HG03571 (cell line): ENCODE data around the gene SDF4.

Source experiments
- ATAC-seq: cut with Tn5 transposase; IDR thresholded peaks from one replicate; pipeline ENCODE4 v1.9.1; 2021; ENCODE audit not compliant: unreplicated experiment

The SDF4 gene

DNA sequence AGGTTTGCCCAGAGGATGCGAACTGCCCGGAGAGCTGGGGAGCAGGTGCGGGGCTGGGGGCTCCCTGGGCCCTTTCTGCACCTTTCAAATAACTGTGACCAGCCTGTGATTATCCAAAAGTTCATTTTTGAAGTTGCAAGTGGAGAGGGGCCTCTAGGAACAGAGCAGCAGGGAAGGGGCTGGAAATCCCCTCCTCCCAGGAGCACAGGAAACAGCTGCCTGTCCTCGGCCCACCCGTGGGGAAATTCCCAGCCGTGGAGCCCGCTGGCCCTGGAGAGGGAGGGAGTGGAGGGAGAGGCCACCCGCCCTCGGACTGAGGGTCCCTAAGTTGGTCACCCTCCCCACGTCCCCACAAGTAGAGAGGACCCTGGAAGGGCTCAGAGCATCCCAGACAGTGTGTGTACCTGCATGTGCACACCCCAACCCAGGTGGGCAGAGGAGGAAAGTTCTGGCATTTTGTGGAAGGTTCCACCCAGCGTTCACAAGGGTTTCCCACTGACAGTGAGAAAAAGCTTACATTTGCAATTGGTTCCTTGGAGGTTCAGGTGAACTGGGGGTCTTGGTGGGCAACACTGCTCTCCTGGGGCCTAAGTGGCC lies 16.6 kb downstream of the SDF4 start:
- ATAC-seq, result no peak

DNA sequence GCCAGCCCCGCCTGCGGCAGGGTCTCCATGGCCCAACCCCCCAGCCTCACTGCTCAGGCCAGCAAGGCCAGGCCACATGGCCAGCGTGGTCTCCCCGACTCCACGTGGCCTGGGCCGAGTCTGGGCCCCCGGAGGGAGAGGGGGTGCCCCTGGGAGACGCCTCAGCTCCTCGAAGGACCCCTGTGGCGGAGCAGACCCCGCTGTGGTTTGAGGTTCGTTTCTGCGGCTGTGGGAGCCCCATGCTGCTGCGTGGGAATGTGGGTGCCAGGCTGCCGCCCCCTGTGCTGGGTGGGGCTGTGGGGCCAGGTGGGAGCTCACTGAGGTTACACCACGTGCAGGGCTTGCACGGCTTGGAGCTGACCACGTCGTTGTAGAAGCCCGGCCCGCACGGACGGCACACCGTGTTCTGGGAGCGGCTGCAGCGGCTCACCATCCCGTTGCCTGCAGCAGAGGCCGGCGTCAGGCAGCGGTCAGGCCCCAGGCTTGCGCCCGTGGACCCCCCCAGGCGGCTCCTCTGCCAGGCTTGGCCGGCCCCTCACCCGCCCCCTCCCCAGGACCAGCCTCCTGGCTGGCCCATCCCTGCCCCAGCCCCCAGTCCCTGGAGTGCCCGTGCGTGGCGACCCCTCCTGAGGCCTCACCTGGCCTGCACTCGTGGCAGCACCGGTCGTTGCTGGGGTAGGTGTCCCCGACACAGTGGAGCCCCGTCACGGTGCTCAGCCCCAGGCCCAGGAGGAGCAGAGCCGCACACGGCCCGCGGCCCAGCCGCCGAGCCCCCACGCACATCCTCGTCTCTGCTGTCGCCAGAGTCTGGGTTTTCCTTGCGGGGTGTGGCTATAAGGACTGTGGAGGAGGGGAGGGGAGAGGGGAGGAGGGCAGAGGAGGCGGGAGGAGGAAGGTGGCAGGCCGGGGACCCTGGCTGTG lies 18.2 kb downstream of the SDF4 start, which contains the start of gene TNFRSF4:
TNFRSF4 (minus strand) TSS at position 809 of the 921 bp plus-strand sequence; CDS start at position 783, 26 bp downstream.
- no peak for ATAC-seq

DNA sequence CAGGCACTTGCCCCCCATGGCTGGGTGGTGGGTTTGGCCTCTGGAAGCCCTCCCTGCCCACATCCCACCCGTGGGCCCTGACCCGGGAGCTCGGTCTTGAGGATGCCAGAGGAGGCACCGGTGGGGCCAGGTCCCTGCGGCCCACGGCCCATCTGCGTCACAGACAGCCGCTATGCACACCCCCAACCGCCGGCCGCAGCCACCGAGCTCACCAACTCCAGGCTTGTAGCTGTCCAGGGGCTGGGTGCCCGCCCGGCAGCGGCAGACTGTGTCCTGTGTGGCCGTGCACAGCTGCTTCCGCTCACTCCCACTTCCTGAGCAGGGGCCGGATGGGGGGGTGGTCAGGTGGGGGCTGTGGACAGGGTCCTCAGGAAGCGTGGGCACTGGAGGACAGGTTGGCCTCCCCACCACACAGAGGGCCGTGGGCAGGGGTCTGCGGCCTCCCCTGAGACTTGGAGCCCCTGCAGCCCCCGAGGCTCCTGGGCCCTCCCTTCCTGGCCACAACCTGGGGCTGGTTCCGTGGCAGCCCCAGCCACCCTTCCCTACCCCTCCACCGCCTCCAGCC lies 18.9 kb downstream of the SDF4 start:
- ATAC-seq, result no peak

DNA sequence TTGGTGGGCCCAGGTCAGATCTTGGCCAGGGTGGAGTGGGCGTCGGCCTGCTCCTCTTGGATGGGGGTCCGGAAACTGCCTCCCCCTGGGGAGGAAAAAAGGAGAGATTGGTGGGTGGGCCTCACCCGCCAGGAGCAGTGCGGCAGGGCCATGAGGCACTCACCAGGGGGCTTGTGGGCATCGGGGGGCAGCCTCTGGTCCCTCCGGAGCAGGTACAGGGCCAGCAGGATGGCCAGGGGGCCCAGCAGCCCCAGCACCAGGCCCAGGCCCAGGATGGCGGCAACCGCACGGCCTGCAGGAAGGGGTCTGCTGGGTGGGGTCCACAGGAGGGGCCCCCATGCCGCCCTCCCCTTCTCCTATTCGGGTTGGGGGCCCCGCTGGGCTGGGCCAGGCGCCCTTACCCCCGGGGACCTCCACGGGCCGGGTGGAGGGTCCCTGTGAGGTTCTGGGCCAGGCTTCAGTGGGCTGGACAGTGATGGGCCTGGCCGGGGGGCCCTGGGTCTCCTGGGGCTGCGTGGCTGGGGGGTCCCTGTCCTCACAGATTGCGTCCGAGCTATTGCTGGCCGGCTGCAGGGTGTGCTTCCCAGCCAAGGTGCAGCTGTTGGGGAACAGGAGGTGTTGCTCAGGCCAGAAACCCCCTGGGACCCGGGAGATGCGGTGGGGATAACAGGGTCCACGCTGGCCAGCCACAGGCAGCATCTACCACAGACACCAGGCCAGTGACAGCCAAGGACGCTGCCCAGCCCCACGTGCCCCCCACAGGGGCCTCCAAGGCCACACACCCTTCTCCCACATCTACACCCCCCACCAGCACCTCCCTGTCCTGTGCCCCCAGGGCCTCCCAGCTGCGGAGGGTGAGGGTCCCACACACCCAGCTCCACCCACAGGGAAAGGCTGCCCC lies 20.0 kb downstream of the SDF4 start:
- no peak for ATAC-seq

DNA sequence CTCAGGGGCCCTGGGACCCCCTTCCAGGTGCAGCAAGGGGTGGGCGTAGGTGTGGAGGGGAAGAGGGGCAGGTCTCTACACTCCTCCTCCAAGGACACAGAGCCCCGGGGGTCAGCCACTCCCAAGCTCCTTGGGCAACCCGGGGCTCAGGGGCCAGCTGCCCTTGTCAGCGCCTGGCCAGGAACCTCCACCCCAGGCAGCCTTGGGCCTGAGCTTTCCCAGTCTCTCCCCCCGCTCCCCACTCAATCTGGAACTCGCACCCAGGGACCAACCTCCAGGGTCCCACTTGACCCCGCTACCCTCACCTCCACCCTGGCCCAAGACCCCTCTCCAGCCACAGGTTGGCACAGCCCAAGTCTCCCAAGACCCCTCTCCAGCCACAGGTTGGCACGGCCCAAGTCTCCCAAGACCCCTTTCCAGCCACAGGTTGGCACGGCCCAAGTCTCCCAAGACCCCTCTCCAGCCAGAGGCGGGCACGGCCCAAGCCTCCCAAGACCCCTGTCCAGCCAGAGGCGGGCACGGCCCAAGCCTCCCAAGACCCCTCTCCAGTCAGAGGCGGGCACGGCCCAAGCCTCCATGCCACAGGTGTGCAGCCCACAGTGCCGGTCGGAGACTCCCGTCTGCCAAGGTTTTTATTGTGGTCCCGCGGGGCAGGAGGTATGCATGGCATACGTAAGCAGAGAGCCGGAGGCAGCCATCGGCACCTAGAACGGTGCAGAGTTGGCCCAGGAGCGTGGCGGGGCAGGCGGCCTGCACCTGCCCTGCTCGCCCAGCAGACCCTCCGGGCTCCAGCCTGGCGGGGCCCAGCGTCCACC lies 20.9 kb downstream of the SDF4 start:
- ATAC-seq, result no peak

DNA sequence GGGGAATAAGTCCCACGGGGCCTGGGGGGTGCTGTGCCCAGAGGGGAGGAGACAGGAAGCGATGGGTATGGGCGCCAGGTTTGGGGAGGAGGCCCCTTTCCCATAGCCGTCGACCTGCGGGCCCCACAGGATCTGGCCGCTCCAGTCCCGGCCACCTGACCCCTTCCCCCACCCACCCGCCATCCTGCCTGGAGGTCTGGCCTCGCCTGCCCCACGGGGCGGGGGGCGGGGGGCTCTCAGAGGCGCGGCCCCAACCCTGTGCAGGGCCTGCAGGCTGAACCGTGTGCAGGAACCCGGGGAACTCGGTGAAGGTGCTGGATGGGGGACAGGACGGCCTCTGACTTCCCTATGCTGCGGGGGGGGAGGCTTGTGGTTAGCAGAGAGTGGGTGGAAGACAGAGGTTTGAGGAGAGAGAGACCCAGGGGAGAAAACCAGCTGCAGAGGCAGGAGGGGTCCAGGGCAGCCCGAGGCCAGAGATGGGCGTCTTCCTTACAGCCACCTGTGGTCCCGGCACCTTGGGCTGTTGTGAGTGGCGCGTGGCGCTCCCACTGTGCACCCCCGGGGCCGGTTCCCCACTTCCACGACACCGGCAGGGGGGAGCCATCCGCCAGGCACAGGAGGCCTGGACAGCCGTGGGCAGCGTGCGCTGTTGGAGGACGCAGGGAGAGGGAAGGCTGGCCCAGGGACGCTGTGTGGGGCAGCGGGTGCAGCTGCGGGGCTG lies 22.9 kb downstream of the SDF4 start:
- no peak for ATAC-seq

DNA sequence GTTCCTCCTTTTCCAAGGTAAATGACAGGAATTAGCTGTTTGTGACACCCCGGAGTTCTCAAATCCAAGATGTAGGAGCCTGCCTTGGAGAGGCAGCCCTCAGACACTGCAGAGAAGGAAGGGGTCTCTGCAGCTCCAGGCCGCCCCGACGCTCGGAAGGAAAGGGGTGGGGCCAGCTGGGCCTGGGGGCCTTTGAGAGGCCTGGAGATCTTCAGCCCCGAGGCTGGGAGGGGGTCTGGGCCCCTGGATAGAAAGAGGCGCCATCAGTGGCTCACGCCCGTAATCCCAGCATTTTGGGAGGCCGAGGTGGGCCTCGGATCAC lies 24.3 kb downstream of the SDF4 start:
- no peak for ATAC-seq

DNA sequence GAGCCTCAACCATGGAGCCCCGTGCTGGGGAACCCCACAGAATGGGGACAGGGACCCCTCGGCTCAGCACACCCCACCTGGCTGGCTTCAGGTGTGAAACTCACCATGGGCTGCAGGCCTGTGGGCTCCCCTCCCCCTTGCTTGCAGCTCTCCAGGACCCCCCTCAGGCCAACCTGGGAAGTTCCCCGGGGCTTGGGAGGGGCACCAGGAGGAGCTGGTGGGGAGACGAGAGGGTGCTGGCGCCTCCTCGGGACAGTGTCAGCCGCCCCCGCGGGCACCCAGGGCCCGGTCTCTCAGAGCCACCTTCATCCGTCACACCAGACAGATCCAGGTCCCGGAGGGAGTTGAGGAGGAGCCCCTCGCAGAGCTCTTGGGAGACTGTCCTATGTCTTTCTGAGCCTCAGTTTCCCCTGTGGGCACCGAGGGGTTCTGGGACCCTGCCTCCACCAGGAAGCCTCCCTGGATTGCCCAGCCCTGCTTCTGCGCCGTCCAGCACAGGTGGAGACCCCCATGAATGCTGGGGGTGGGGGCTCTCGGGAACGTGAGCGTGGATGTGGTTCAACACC lies 24.8 kb downstream of the SDF4 start:
- no peak for ATAC-seq

DNA sequence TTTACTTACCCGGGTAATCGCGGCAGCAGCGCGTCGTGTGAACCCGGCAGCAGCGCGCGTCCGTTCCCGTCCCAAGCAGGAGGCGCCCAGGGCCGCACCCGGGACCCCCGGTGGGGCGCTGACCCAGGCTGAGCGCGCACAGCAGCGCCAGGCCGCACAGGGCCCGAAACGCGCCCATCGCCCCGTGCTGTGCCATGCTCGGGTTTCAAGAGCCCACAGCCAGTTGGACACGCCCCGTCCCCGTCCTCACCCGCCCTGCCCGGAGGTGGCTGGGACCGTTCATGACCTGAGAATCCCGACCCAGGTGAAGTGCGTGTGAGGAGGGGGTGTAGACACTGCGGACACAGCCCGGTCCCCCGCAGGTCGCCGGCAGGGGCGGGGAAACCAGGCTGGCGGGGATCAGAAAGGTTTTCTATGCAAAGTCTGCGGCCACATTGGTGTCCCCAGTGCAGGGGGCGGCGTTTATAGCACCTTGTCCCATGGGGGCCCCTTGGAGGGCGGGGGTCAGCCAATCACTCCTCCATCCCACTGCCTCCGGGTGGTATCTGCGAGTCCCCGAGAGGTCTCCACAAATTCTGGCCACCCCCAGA lies 25.3 kb downstream of the SDF4 start, which contains the start of gene TNFRSF18:
TNFRSF18 (minus strand) TSS at position 217 of the 590 bp plus-strand sequence; CDS start at position 196, 21 bp downstream.
- ATAC-seq, result no peak

DNA sequence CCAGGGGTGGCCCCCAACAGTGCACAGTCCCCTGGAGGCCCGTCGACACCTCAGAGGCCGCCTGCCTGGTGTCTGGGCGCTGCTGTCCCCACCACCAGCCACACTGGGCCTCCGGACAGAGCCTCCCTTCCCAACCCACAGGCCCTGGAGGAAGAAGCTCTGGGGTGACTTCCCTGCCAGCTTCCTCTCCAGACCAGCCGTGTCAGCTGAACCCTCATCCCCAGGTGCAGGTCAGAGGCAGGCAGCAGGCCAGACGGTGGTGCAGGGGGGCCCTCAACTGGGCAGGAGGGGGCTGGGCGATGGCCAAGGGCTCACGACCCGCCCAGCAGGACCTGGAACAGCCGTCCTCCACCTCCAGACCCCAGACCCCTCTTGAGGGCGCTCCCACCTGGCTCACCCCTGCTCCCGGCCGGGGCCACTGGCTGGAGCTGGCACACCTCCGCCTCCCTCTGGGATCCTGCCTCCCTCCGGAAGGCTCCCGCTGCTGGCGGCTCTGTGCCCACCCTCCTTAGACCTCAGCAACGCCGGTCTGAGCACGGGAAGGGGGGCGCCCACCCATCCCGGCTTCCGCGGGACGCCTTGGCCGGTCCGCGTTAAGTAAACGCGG lies 25.9 kb downstream of the SDF4 start:
- no peak for ATAC-seq

DNA sequence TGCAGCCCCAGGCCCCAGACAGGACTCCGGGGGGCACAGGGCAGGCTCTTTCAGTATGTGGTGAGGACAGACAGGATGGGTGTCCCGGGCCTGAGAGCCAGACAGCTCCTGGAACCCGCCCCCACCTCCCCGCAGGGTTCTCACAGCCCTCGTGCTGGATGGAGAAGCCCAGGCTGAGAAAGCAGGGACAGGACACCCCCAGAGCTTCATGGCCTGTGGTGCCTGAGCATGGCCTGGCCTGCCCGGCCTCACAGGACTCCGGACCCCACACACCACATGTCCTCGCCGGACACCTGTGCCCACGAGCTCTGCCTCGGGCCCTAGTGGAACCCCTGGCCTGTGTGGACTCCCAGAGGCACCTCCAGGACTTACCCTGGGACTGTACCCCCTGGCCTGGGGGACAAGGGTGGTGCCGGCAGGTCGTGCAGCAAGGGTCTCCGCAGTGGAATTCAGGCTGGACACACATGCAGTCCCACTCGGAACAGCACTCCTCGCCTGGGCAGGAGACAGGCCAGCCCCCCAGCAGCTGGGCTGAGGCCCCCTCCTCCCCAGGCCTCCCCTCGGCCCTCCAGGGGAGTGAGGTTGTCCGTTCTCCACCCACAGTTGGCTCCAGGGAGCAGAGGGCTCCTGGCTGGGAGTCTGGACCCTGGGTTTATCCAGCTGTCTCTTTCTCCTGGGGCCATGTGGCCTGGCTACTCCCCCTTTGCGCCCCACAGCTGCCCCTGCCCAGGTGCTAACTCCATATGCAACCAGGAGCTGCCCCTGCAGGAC lies 26.6 kb downstream of the SDF4 start:
- no peak for ATAC-seq

DNA sequence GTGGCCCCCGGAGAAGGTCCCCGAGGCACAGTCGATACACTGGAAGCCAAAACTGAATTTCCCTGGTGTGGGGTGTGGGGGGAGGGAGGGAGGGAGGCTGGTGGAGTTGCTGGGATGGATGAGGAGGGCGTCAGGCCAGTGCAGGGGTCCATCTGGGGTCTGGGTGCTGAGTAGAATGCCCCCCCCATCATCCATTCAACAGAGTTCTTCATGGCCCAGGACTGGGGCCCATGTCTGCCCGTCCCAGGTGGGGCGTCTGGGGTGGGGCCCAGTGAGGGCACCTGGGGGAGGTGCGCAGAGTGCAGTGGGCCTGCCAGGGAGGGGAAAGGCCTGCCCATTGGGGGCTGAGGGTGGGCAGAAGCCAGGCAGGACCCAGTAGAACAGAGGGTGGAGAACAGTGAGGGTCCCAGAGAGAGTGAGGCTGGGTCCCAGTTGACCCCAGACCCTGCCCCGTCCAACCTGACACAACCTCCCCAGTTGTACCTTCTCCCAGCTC lies 27.3 kb downstream of the SDF4 start:
- ATAC-seq, result no peak

DNA sequence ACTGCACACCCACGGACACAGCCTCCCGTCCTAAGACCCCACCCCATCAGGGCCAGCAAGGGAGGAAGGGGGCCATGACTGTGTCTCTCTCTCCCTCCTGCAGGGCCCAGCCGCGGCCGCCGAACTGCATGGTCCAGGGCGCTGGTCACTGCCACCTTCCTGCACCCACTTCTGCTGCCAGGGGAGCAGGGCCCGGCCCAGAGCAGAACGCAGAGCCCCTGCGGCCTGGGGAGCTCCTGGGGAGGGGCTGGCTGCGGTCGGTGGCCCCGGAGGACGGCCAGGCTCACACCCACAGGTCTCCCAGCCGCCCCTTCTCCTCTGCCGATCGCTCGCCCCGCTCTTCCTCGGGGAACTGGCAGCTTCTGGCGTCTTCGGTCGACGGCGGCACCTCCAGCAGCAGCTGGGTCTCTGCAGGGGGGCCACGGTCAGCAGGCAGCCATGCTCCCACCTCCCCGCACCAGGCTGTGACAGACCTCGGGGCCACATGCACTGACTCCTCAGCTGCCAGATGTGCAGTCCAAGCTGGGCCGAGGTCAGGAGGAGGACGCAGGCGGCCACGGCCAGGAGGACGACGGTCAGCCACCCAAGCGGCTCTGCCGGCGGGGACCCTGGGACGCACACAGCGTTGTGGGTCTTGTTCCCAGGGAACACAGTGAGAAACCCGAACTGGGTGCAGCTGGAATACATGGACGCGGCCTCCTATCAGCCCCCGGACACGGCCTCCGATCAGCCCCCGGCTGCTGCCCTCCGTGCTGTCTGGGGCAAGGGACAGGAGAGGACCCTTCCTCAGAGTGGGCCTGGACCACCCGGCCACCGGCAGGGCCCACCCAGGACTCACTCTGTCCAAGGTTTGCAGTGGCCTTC lies 28.0 kb downstream of the SDF4 start:
- no peak for ATAC-seq

DNA sequence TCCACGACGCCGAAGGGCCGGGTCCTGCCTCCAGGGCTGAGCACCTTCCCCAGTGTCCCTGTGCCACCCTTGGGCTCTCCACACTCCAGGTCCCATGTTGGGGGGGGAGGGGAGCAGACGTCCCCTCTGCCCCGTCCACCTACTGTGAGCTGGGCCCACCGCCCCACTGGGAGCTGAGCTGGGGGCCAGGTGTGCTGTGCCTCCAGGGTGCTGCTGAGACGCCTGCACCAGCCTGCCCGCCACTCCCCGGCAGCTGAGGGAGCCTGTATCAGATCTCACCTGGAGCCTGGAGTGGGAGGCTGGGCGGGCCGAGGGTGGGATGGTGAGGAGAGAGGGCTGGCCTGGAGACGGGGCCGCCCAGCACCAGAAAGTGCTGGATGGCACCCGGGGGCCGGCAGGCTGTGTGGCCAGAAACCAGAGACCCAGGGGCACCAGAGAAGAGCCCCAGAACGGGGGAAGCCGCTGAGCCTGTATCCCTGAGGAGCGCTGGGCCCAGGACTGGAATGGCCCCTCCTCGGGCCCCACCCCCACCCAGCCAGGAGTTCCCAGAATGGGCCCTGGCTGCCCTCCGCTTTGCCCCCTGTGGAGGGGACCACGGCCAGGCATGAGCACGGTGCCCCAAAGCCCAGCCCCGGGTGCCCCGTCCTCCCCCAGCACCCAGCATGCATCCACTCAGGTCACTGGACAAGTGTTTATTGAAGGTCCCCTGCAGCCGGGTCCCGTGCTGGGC lies 28.8 kb downstream of the SDF4 start:
- no peak for ATAC-seq

DNA sequence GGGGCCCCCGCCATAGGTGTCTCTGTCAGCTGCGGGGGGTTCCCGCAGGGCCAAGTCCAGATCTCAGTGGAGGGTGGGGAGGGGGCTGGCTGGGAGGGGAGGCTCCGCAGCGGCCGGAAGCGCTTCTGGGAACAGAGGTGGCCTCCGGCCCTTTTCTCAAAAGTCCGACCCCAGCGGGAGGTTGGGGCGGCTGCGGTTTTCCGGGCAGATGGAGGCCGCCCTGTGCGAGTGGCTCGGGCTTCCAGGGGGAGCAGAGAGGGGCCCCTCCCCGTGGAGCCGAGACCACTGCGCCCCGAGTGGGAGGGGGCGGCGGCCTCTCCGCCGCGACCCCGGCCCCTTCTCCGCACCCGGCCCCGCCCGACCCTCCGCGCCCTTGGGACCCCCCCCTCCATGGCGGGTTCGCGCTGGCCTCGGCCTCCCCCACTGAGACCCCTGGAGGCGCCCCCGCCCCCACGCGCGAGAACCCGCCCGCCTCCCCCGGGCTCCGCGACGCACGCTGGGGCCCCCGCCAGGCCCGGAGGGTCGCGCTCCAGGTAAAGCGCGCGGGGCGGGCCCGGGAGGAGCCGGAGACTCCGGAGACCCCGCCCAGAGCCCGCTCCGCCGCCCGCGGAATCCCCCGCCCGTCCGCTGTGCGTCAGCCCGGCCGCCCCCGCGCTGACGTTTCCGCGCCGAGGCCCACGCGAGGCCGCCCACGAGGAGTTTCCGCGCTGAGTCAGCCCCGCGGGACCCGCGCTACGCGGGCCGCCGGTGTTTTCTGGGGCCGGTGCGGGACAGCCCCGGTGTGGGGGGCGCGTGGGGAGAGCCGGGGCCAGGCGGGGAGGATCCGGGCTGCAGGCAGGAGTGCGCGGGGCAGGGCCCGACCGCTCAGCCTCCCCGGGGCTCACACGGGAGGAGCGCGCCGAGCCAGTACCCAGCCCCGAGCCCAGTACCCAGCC lies 30.7 kb downstream of the SDF4 start:
- ATAC-seq, result peak; percentile 46
